GM12878 (cell line): Measurements from ENCODE around the gene PPP1R15A. TPM values are rescaled to one million over a fixed set of nuclear protein-coding genes. Genes with fewer than 3 reads are reported as not detected.
A peak's percentile ranks its signal among the peaks of the same experiment; 100 is the strongest.

Experiments used
- ASH2L ChIP-seq: fragments of 300-600, 200-600 bp; sonication (generic); IDR thresholded peaks from 2 replicates; pipeline ENCODE4 v1.6.1; 2017; ENCODE audit warnings: low read depth, mild to moderate bottlenecking, borderline replicate concordance
- ATF7 ChIP-seq: fragments of 450-650 bp; IDR thresholded peaks from 2 replicates; pipeline ENCODE4 v1.6.1; 2016; ENCODE audit warnings: low read depth, mild to moderate bottlenecking
- BRCA1 ChIP-seq: IDR thresholded peaks from 2 replicates; pipeline ENCODE4 v1.6.1; 2011; ENCODE audit warnings: low read depth, low read length, improper control_type of control experiment
- CBFB ChIP-seq: IDR thresholded peaks from 2 replicates; pipeline ENCODE4 v1.6.1; 2016; ENCODE audit warnings: antibody characterized with exemption, low read depth
- CBX3 ChIP-seq: fragments of 200-600 bp; sonication (generic); IDR thresholded peaks from 2 replicates; pipeline ENCODE4 v1.6.1; 2016; ENCODE audit warnings: low read depth, borderline replicate concordance
- CBX5 ChIP-seq: sonication (generic); IDR thresholded peaks from 2 replicates; pipeline ENCODE4 v1.6.1; 2016; ENCODE audit warnings: low read depth, moderate library complexity, mild to moderate bottlenecking, inconsistent platforms
- CHD1 ChIP-seq: IDR thresholded peaks from 2 replicates; pipeline ENCODE4 v1.6.1; 2012; ENCODE audit warnings: low read depth, low read length, improper control_type of control experiment
- DPF2 ChIP-seq: fragments of 450-650 bp; IDR thresholded peaks from 2 replicates; pipeline ENCODE4 v1.6.1; 2017; ENCODE audit warnings: mild to moderate bottlenecking
- EED ChIP-seq: sonication (generic); IDR thresholded peaks from 2 replicates; pipeline ENCODE4 v1.6.1; 2016; ENCODE audit warnings: antibody characterized with exemption, low read depth
- GATAD2B ChIP-seq: fragments of 450-650 bp; conservative IDR thresholded peaks from 2 replicates; pipeline ENCODE4 v1.6.1; 2017; ENCODE audit warnings: low read depth, mild to moderate bottlenecking, moderate library complexity
- HDAC2 ChIP-seq: fragments of 200-600 bp; sonication (generic); IDR thresholded peaks from 2 replicates; pipeline ENCODE4 v1.6.1; 2017
- IRF4 ChIP-seq: IDR thresholded peaks from 2 replicates; pipeline ENCODE4 v1.6.1; 2011; ENCODE audit warnings: low read depth, low read length
- KLF5 ChIP-seq: fragments of 450-650 bp; IDR thresholded peaks from 2 replicates; pipeline ENCODE4 v1.6.1; 2014; ENCODE audit warnings: mild to moderate bottlenecking; ENCODE audit not compliant: partially characterized antibody
- NFYA ChIP-seq: IDR thresholded peaks from 2 replicates; pipeline ENCODE4 v1.6.1; 2011; ENCODE audit warnings: low read depth, mild to moderate bottlenecking, low read length, improper control_type of control experiment, borderline replicate concordance
- PAX8 ChIP-seq: fragments of 450-650 bp; IDR thresholded peaks from 2 replicates; pipeline ENCODE4 v1.6.1; 2017; ENCODE audit warnings: mild to moderate bottlenecking, moderate library complexity
- POLR2AphosphoS2 ChIP-seq: IDR thresholded peaks from 2 replicates; pipeline ENCODE4 v1.6.1; 2011; ENCODE audit warnings: low read depth, mild to moderate bottlenecking, low read length, improper control_type of control experiment, moderate library complexity
- RAD21 ChIP-seq: IDR thresholded peaks from 2 replicates; pipeline ENCODE4 v1.6.1; 2011; ENCODE audit warnings: mild to moderate bottlenecking, low read depth, low read length, moderate library complexity; ENCODE audit not compliant: insufficient read depth
- SMAD1 ChIP-seq: fragments of 450-650 bp; IDR thresholded peaks from 2 replicates; pipeline ENCODE4 v1.6.1; 2018; ENCODE audit warnings: mild to moderate bottlenecking, low read depth; ENCODE audit not compliant: partially characterized antibody
- STAT1 ChIP-seq: fragments of 450-650 bp; conservative IDR thresholded peaks from 2 replicates; pipeline ENCODE4 v1.6.1; 2014; ENCODE audit warnings: antibody characterized with exemption, mild to moderate bottlenecking
- TARDBP ChIP-seq: IDR thresholded peaks from 2 replicates; pipeline ENCODE4 v1.6.1; 2016; ENCODE audit warnings: borderline replicate concordance
- polyA plus RNA-seq, 11 experiments: library from polyadenylated mRNA; depleted of rRNA in 4 of 11; unstranded in 6 of 11; stranded (reverse) in 5 of 11; fragments of >200 nt; fragmentation: Nextera tagmentation in 4 of 11; fragmentation: Illumina TruSeq in 1 of 11; extraction: Ambion mirVana in 4 of 11; extraction: Trizol in 1 of 11; gene quantifications; 1 replicate in 1 of 11; 2 replicates in 10 of 11; pipeline versions ENCODE4 v1.2.1 to v1.2.3, GENCODE V29; 2011 to 2016; ENCODE audit warnings: inconsistent platforms in 2 of 11, missing spikeins in 2 of 11, low read depth in 1 of 11
- total RNA-seq, 4 experiments: library from RNA; depleted of rRNA in 3 of 4; stranded (reverse); fragments of >200 nt in 3 of 4; fragmentation: Illumina TruSeq in 1 of 4; extraction: Trizol in 1 of 4; gene quantifications; 2 replicates each; pipeline versions ENCODE4 v1.2.1 to v1.2.3, GENCODE V29; 2013 to 2021
- TF ChIP-seq, protein P1 (sequence below): fragments of 150-350 bp; IDR thresholded peaks from 2 replicates; pipeline ENCODE4 v1.6.1; 2014; ENCODE audit warnings: mild to moderate bottlenecking, low read depth, low read length
- TF ChIP-seq, protein P2 (sequence below): fragments of 450-650 bp; IDR thresholded peaks from 2 replicates; pipeline ENCODE4 v1.6.1; 2016; ENCODE audit warnings: mild to moderate bottlenecking
- TF ChIP-seq, protein P3 (sequence below): IDR thresholded peaks from 2 replicates; pipeline ENCODE4 v1.6.1; 2011; ENCODE audit warnings: borderline replicate concordance, low read depth, mild to moderate bottlenecking, moderate library complexity, mixed read lengths, low read length; ENCODE audit not compliant: insufficient read depth; ENCODE audit errors: extremely low read length
- TF ChIP-seq, protein P4 (sequence below): fragments of 450-650 bp; IDR thresholded peaks from 2 replicates; pipeline ENCODE4 v1.6.1; 2017; ENCODE audit warnings: borderline replicate concordance

Gene PPP1R15A
- total and polyA plus RNA-seq, 10 of the 15 experiments (the other 5 are each of a cell fraction or from before 2014, with no cell fraction given): 0.68 to 50.8 (median 27.7) TPM

DNA sequence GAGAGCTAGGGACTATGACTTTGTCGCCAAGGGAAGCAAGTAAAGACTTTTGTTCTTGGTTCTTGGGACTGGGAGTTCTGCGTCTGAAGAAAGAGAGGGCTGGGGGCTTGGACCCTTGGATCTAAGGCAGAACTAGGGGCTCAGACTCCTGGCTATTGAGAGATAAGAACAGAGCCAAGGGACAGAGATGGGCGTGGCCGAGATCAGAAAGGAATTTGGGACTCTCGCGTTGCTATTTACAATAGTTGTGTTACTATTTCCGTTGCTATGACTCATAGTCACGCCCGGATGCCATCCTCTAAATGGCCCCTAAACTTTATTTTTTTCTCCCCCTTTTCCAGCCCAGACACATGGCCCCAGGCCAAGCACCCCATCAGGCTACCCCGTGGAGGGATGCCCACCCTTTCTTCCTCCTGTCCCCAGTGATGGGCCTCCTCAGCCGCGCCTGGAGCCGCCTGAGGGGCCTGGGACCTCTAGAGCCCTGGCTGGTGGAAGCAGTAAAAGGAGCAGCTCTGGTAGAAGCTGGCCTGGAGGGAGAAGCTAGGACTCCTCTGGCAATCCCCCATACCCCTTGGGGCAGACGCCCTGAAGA is 759 bp downstream of the PPP1R15A start (continued):
- TF ChIP-seq, protein P1, sequence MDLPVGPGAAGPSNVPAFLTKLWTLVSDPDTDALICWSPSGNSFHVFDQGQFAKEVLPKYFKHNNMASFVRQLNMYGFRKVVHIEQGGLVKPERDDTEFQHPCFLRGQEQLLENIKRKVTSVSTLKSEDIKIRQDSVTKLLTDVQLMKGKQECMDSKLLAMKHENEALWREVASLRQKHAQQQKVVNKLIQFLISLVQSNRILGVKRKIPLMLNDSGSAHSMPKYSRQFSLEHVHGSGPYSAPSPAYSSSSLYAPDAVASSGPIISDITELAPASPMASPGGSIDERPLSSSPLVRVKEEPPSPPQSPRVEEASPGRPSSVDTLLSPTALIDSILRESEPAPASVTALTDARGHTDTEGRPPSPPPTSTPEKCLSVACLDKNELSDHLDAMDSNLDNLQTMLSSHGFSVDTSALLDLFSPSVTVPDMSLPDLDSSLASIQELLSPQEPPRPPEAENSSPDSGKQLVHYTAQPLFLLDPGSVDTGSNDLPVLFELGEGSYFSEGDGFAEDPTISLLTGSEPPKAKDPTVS: no peak
- no peak for TF ChIP-seq ASH2L
- TF ChIP-seq, protein P2, sequence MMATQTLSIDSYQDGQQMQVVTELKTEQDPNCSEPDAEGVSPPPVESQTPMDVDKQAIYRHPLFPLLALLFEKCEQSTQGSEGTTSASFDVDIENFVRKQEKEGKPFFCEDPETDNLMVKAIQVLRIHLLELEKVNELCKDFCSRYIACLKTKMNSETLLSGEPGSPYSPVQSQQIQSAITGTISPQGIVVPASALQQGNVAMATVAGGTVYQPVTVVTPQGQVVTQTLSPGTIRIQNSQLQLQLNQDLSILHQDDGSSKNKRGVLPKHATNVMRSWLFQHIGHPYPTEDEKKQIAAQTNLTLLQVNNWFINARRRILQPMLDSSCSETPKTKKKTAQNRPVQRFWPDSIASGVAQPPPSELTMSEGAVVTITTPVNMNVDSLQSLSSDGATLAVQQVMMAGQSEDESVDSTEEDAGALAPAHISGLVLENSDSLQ: peak; percentile 56
- peak; percentile 64 for TF ChIP-seq ATF7
- TF ChIP-seq RAD21: no peak
- no peak for TF ChIP-seq PAX8
- no peak for TF ChIP-seq NFYA
- TF ChIP-seq CBFB: peak; percentile 62; the same call in 1 of the 2 replicates
- TF ChIP-seq GATAD2B: no peak
- no peak for TF ChIP-seq CBX3
- TF ChIP-seq, protein P3, sequence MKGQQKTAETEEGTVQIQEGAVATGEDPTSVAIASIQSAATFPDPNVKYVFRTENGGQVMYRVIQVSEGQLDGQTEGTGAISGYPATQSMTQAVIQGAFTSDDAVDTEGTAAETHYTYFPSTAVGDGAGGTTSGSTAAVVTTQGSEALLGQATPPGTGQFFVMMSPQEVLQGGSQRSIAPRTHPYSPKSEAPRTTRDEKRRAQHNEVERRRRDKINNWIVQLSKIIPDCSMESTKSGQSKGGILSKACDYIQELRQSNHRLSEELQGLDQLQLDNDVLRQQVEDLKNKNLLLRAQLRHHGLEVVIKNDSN: no peak
- no peak for TF ChIP-seq SMAD1
- no peak for TF ChIP-seq TARDBP
- peak; percentile 36; the same call in 1 of the 2 replicates for TF ChIP-seq BRCA1
- no peak; the same call in 1 of the 2 replicates for TF ChIP-seq STAT1
- no peak for TF ChIP-seq HDAC2
- no peak for TF ChIP-seq DPF2
- TF ChIP-seq POLR2AphosphoS2: 0 out of 2 replicates have a peak, but pooled peaks have one; percentile 31
- TF ChIP-seq IRF4: no peak
- TF ChIP-seq, protein P4, sequence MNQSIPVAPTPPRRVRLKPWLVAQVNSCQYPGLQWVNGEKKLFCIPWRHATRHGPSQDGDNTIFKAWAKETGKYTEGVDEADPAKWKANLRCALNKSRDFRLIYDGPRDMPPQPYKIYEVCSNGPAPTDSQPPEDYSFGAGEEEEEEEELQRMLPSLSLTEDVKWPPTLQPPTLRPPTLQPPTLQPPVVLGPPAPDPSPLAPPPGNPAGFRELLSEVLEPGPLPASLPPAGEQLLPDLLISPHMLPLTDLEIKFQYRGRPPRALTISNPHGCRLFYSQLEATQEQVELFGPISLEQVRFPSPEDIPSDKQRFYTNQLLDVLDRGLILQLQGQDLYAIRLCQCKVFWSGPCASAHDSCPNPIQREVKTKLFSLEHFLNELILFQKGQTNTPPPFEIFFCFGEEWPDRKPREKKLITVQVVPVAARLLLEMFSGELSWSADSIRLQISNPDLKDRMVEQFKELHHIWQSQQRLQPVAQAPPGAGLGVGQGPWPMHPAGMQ: no peak
- no peak for TF ChIP-seq CHD1
- TF ChIP-seq EED: no peak
- TF ChIP-seq CBX5: no peak
- peak; percentile 26 for TF ChIP-seq KLF5
